A549 (cell line): ENCODE results near the gene HAVCR2. TPM values are rescaled to one million over a fixed set of nuclear protein-coding genes. Genes with fewer than 3 reads are reported as not detected.

Source experiments
- ATAC-seq, 2 experiments: fragments of 200-7000 bp in 1 of 2; fragments of >200 bp in 1 of 2; cut with Nextera tagmentation in 1 of 2; cut with Tn5 transposase in 1 of 2; 3 replicates each; pipeline versions ENCODE4 v1.8.0 to v1.9.1; 2018 to 2020; ENCODE audit warnings: mild to moderate bottlenecking in 1 of 2, moderate library complexity in 1 of 2
- CTCF ChIA-PET: fragments of 300-600 bp; sonication (Branson Sonifier 250); formaldehyde crosslinking; extraction: SDS; loops from one replicate; lab custom pipeline; 2021; ENCODE audit warnings: antibody characterized with exemption, inconsistent platforms; lab: Yijun Ruan, JAX
- POLR2A ChIA-PET: fragments of 350-600 bp; formaldehyde crosslinking; extraction: SDS; loops from one replicate; lab custom pipeline; 2021; ENCODE audit warnings: antibody characterized with exemption, inconsistent platforms; lab: Yijun Ruan, JAX
- DNase-seq, 2 experiments: peaks; one replicate each; pipeline versions ENCODE4 v3.0.0 to v3.0.0-alpha.2; 2011 to 2016; ENCODE audit warnings: low read depth in 1 of 2, low spot score in 1 of 2
- FAIRE-seq: peaks from 2 replicates; lab custom pipeline; 2011; peaks lifted over from hg19 to GRCh38; lab: Jason Lieb, UNC
- H3K27ac ChIP-seq, 2 experiments: fragments of >200 bp; sonication (Bioruptor Twin); formaldehyde crosslinking; 3 replicates each; pipeline ENCODE4 v1.5.1; 2016 to 2017
- H3K4me1 ChIP-seq: fragments of >200 bp; sonication (Bioruptor Twin); formaldehyde crosslinking; 3 replicates; pipeline ENCODE4 v1.6.1; 2016
- H3K4me2 ChIP-seq: fragments of >200 bp; sonication (Bioruptor Twin); formaldehyde crosslinking; 3 replicates; pipeline ENCODE4 v1.6.1; 2016
- H3K4me3 ChIP-seq: fragments of >200 bp; sonication (Bioruptor Twin); formaldehyde crosslinking; 3 replicates; pipeline ENCODE4 v1.5.1; 2016
- H3K9me3 ChIP-seq: fragments of >200 bp; sonication (Bioruptor Twin); formaldehyde crosslinking; 3 replicates; pipeline ENCODE4 v1.6.1; 2016
- ATOH8 ChIP-seq: fragments of 250-450 bp; sonication (Bioruptor Pico); IDR thresholded peaks from 2 replicates; pipeline ENCODE4 v1.5.0; 2020; ENCODE audit warnings: low read depth, mild to moderate bottlenecking, moderate library complexity
- BHLHE40 ChIP-seq: IDR thresholded peaks from 2 replicates; pipeline ENCODE4 v1.6.1; 2012; ENCODE audit warnings: low read depth, low read length, inconsistent platforms
- CBX2 ChIP-seq: fragments of 200-600 bp; sonication (generic); IDR thresholded peaks from 2 replicates; pipeline ENCODE4 v1.6.1; 2016; ENCODE audit warnings: low read depth, mild to moderate bottlenecking, borderline replicate concordance
- CHD4 ChIP-seq: fragments of 200-600 bp; sonication (generic); IDR thresholded peaks from 2 replicates; pipeline ENCODE4 v1.6.1; 2016; ENCODE audit warnings: antibody characterized with exemption, mild to moderate bottlenecking, borderline replicate concordance
- CTCF ChIP-seq: fragments of >200 bp; sonication (Bioruptor Twin); formaldehyde crosslinking; IDR thresholded peaks from 3 replicates; pipeline ENCODE4 v1.5.1; 2016
- E2F6 ChIP-seq: IDR thresholded peaks from 2 replicates; pipeline ENCODE4 v1.6.1; 2012; ENCODE audit warnings: low read depth, borderline replicate concordance
- EHF ChIP-seq: fragments of 250-450 bp; sonication (Bioruptor Pico); IDR thresholded peaks from 2 replicates; pipeline ENCODE4 v1.5.0; 2020; ENCODE audit warnings: mild to moderate bottlenecking
- ELK1 ChIP-seq: fragments of 150-350 bp; IDR thresholded peaks from 2 replicates; pipeline ENCODE4 v1.6.1; 2014; ENCODE audit warnings: low read depth, mild to moderate bottlenecking, low read length
- FOSB ChIP-seq: fragments of 250-450 bp; sonication (Bioruptor Pico); IDR thresholded peaks from 2 replicates; pipeline ENCODE4 v1.5.0; 2020; ENCODE audit warnings: mild to moderate bottlenecking, moderate library complexity
- FOXS1 ChIP-seq: fragments of 250-450 bp; sonication (Bioruptor Pico); IDR thresholded peaks from 2 replicates; pipeline ENCODE4 v1.5.0; 2020; ENCODE audit warnings: mild to moderate bottlenecking, moderate library complexity
- GATA3 ChIP-seq: IDR thresholded peaks from 2 replicates; pipeline ENCODE4 v1.6.1; 2012; ENCODE audit warnings: borderline replicate concordance
- HOXA7 ChIP-seq: fragments of 250-450 bp; sonication (Bioruptor Pico); IDR thresholded peaks from 2 replicates; pipeline ENCODE4 v1.5.0; 2020; ENCODE audit warnings: mild to moderate bottlenecking, moderate library complexity
- KDM1A ChIP-seq: fragments of 200-600 bp; sonication (generic); IDR thresholded peaks from 2 replicates; pipeline ENCODE4 v1.6.1; 2016; ENCODE audit warnings: low read depth, mild to moderate bottlenecking
- KDM5A ChIP-seq: fragments of 200-600 bp; sonication (generic); IDR thresholded peaks from 2 replicates; pipeline ENCODE4 v1.6.1; 2016; ENCODE audit warnings: antibody characterized with exemption, mild to moderate bottlenecking
- MAZ ChIP-seq: fragments of 150-350 bp; IDR thresholded peaks from 2 replicates; pipeline ENCODE4 v1.6.1; 2014; ENCODE audit warnings: antibody characterized with exemption, low read depth, low read length, borderline replicate concordance
- PHF8 ChIP-seq: fragments of 200-600 bp; sonication (generic); IDR thresholded peaks from 2 replicates; pipeline ENCODE4 v1.6.1; 2016; ENCODE audit warnings: low read depth, mild to moderate bottlenecking, antibody characterized with exemption, moderate library complexity, borderline replicate concordance
- POLR2A ChIP-seq: IDR thresholded peaks from 2 replicates; pipeline ENCODE4 v1.6.1; 2012; ENCODE audit warnings: mild to moderate bottlenecking, low read length
- POLR2AphosphoS2 ChIP-seq: conservative IDR thresholded peaks from 2 replicates; pipeline ENCODE4 v1.6.1; 2012; ENCODE audit warnings: low read length, improper control_type of control experiment, inconsistent platforms
- RARB ChIP-seq: fragments of 250-450 bp; sonication (Bioruptor Pico); IDR thresholded peaks from 2 replicates; pipeline ENCODE4 v1.8.0; 2021; ENCODE audit warnings: mild to moderate bottlenecking, moderate library complexity
- RCOR1 ChIP-seq: fragments of 150-350 bp; IDR thresholded peaks from 2 replicates; pipeline ENCODE4 v1.6.1; 2014; ENCODE audit warnings: antibody characterized with exemption, low read length, low read depth
- SMC3 ChIP-seq: fragments of >200 bp; sonication (Bioruptor Twin); formaldehyde crosslinking; IDR thresholded peaks from 3 replicates; pipeline ENCODE4 v1.6.1; 2018; ENCODE audit warnings: inconsistent platforms
- ZFP36 ChIP-seq: fragments of 450-650 bp; IDR thresholded peaks from 2 replicates; pipeline ENCODE4 v1.6.1; 2014; ENCODE audit warnings: borderline replicate concordance; ENCODE audit not compliant: partially characterized antibody
- ZNF302 ChIP-seq: fragments of 250-450 bp; sonication (Bioruptor Pico); IDR thresholded peaks from 2 replicates; pipeline ENCODE4 v1.9.0; 2021; ENCODE audit warnings: inconsistent platforms, mild to moderate bottlenecking, moderate library complexity
- WGBS: methylation state at CpG from one replicate; pipeline ENCODE4 v1.1.6; 2017; ENCODE audit errors: missing lambda C conversion rate; 5-methylcytosine and 5-hydroxymethylcytosine counted together
- polyA minus RNA-seq: library from RNA; depleted of rRNA, polyadenylated mRNA; stranded (reverse); fragments of >200 nt; gene quantifications from 2 replicates; pipeline ENCODE4 v1.2.3, GENCODE V29; 2011; rRNA and poly(A)+ RNA removed
- polyA plus RNA-seq, 4 experiments: library from polyadenylated mRNA; depleted of rRNA in 3 of 4; stranded (reverse); fragments of >200 nt; fragmentation: RNase III in 1 of 4; extraction: RNeasy Plus Mini Kit Qiagen cat#74134 plus additional on column Dnase treatment in 1 of 4; gene quantifications; 2 replicates in 3 of 4; 3 replicates in 1 of 4; pipeline ENCODE4 v1.2.3, GENCODE V29; 2011 to 2017
- TF ChIP-seq, protein P1 (sequence below): fragments of 250-450 bp; sonication (Bioruptor Pico); IDR thresholded peaks from 2 replicates; pipeline ENCODE4 v1.5.0; 2021; ENCODE audit warnings: mild to moderate bottlenecking, moderate library complexity, borderline replicate concordance
- TF ChIP-seq, protein P2 (sequence below): IDR thresholded peaks from 2 replicates; pipeline ENCODE4 v1.6.1; 2012

HAVCR2 gene
- polyA plus RNA-seq (2011; rRNA removed) (0.13 and 0.24 TPM in 2 replicates), polyA plus RNA-seq (2017; fragmentation: RNase III; extraction: RNeasy Plus Mini Kit Qiagen cat#74134 plus additional on column Dnase treatment) (0.05 to 0.17 TPM (median 0.07 TPM) in 3 replicates), polyA minus RNA-seq (0.54 TPM in 1 of 2 replicates, not detected in the other)
- polyA plus RNA-seq (2012; cell fraction: cytosol; rRNA removed): 0.05 and 0.06 TPM in 2 replicates
- polyA plus RNA-seq (2012; cell fraction: nucleus; rRNA removed): 0.06 and 0.17 TPM in 2 replicates

DNA sequence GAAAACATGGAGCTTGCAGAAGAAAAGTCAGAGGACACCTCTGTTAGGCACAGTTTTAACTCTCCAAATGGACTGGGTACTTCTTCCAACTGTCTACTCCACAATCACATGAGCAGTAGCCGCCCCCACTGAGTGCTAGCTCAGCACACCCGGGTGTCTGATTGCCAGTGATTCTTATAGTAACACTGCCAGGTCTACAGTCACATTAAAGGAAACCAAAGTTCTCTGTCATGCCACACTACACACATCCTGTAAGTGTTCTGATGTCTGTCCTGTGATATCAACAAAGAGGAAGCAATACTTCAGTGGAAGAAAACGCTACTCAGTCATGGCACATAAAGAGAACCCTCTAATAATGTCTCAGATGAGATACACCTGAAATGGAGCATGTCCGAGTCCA lies at the start of gene HAVCR2:
HAVCR2 (minus strand) TSS at position 69 of the 400 bp plus-strand sequence; CDS start at position 8, 61 bp downstream.
- Histone ChIP-seq H3K9me3 (no peaks in the 10 kb centered on the region), H3K27ac (no peak within 1 kb of the TSS), H3K4me3 (no peak within 1 kb of the TSS), H3K4me1 (peaks cover 10% of the 10 kb centered on the region; the same call in 2 of the 3 replicates), H3K4me2 (no peak within 1 kb of the TSS)
- no peak for TF ChIP-seq MAZ
- no peak for TF ChIP-seq KDM1A
- TF ChIP-seq RCOR1: no peak
- TF ChIP-seq KDM5A: no peak
- TF ChIP-seq EHF (CRISPR knock-in tag): no peak
- no peak for TF ChIP-seq RARB (CRISPR knock-in tag)
- no peak for TF ChIP-seq ELK1
- no peak for TF ChIP-seq BHLHE40
- no peak for TF ChIP-seq ZNF302
- TF ChIP-seq ATOH8 (CRISPR knock-in tag): no peak
- TF ChIP-seq, protein P1, sequence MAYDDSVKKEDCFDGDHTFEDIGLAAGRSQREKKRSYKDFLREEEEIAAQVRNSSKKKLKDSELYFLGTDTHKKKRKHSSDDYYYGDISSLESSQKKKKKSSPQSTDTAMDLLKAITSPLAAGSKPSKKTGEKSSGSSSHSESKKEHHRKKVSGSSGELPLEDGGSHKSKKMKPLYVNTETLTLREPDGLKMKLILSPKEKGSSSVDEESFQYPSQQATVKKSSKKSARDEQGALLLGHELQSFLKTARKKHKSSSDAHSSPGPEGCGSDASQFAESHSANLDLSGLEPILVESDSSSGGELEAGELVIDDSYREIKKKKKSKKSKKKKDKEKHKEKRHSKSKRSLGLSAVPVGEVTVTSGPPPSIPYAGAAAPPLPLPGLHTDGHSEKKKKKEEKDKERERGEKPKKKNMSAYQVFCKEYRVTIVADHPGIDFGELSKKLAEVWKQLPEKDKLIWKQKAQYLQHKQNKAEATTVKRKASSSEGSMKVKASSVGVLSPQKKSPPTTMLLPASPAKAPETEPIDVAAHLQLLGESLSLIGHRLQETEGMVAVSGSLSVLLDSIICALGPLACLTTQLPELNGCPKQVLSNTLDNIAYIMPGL: no peak
- no peak for TF ChIP-seq FOSB (CRISPR knock-in tag)
- TF ChIP-seq HOXA7 (CRISPR knock-in tag): no peak
- TF ChIP-seq GATA3: no peak
- TF ChIP-seq CTCF: no peak
- ChIA-PET CTCF (interaction anchor here (1.0 kb wide), 1 partner anchor 82 kb away, joined by 3 read pairs; no protein-coding TSS in a partner anchor), POLR2A (no interaction called here)
- ATAC-seq (no peak), DNase-seq (no peak), FAIRE-seq (no peak)
- WGBS: 76% methylated on average over 4 of the region's 4 CpGs

GRCh38 chr5:157157293-157157891 lies 48.5 kb upstream of the HAVCR2 start:
- DNase-seq (no peak), FAIRE-seq (no peak), ATAC-seq (no peak)
- ChIA-PET CTCF (interaction anchor here (1.0 to 1.7 kb wide), 2 partner anchors 9 to 15 kb away, joined by 3 to 15 read pairs; partner anchors contain the start of gene MED7), POLR2A (no interaction called here)
- Histone ChIP-seq H3K4me1 (no peaks in the 10 kb centered on the region), H3K4me3 (no peak overlapping the region), H3K4me2 (no peak overlapping the region), H3K27ac (no peak overlapping the region), H3K9me3 (no peaks in the 10 kb centered on the region)
- 85% methylated on average over 1 of the region's 1 CpG for WGBS
- TF ChIP-seq SMC3 (no peak), POLR2AphosphoS2 (no peak), CTCF (no peak), E2F6 (no peak), PHF8 (no peak), CHD4 (no peak), ZFP36 (no peak), FOXS1 (CRISPR knock-in tag) (no peak), CBX2 (no peak), KDM5A (no peak), POLR2A (no peak)
- TF ChIP-seq, protein P2, sequence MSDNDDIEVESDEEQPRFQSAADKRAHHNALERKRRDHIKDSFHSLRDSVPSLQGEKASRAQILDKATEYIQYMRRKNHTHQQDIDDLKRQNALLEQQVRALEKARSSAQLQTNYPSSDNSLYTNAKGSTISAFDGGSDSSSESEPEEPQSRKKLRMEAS: no peak
- TF ChIP-seq, protein P1: no peak
